Measurements from ENCODE around the gene EXOC4.

The EXOC4 gene

DNA sequence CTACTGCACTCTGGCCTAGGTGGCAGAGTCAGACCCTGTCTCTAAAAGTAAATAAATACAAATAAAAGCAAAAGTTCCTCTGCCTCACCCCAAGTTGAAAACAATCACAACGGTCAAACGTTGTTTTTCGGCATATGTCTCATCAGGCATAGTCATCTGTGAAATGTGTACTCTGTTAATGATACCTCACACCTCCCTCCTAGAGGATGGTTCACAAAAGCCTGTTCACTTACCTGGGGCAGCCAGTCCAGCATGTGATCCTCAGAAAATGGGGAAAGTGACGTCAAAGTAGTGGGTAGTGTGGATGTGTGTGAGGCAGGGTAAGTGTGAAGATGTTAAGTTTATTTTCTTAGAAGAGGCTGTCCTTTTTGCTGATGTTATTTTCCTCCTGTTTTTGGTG lies 620.3 kb downstream of the EXOC4 start:
- H3K36me3 ChIP-seq (ENCODE audit: control insufficient read depth in 2 of 2, insufficient read depth in 1 of 2, low read length in 2 of 2): no peaks in the 10 kb centered on the region
- CTCF ChIA-PET: interaction anchor here (0.8 kb wide), 1 partner anchor 57 kb away, joined by 4 read pairs; no protein-coding TSS in a partner anchor
- H3K4me1 ChIP-seq (ENCODE audit: control insufficient read depth, insufficient read depth, low read length): no peaks in the 10 kb centered on the region
- POLR2A ChIA-PET: no interaction called here
- TF ChIP-seq ZNF132 (tag by site-specific recombination; IDR thresholded peaks at IDR 0.05; ENCODE audit: borderline replicate concordance) (no peak), ZNF837 (tag by site-specific recombination; IDR thresholded peaks at IDR 0.05) (no peak), ZNF133 (tag by site-specific recombination; IDR thresholded peaks at IDR 0.05) (no peak)
- H3K27ac ChIP-seq (ENCODE audit: extremely low read depth, low read depth, low read length): no peak overlapping the region
- H3K9me3 ChIP-seq (ENCODE audit: control insufficient read depth, insufficient read depth, low read depth, low read length): no peaks in the 10 kb centered on the region
- no peak overlapping the region for H3K4me3 ChIP-seq (ENCODE audit: low read depth, low read length)

- TF ChIP-seq, protein P1, sequence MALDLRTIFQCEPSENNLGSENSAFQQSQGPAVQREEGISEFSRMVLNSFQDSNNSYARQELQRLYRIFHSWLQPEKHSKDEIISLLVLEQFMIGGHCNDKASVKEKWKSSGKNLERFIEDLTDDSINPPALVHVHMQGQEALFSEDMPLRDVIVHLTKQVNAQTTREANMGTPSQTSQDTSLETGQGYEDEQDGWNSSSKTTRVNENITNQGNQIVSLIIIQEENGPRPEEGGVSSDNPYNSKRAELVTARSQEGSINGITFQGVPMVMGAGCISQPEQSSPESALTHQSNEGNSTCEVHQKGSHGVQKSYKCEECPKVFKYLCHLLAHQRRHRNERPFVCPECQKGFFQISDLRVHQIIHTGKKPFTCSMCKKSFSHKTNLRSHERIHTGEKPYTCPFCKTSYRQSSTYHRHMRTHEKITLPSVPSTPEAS (tag by site-specific recombination; IDR thresholded peaks at IDR 0.05): no peak
- TF ChIP-seq SCRT2 (tag by site-specific recombination; IDR thresholded peaks at IDR 0.05) (no peak), ZNF280D (tag by site-specific recombination; IDR thresholded peaks at IDR 0.05) (no peak), ZNF664 (tag by site-specific recombination; IDR thresholded peaks at IDR 0.05) (no peak)
- TF ChIP-seq, protein P2, sequence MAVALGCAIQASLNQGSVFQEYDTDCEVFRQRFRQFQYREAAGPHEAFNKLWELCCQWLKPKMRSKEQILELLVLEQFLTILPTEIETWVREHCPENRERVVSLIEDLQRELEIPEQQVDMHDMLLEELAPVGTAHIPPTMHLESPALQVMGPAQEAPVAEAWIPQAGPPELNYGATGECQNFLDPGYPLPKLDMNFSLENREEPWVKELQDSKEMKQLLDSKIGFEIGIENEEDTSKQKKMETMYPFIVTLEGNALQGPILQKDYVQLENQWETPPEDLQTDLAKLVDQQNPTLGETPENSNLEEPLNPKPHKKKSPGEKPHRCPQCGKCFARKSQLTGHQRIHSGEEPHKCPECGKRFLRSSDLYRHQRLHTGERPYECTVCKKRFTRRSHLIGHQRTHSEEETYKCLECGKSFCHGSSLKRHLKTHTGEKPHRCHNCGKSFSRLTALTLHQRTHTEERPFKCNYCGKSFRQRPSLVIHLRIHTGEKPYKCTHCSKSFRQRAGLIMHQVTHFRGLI (tag by site-specific recombination; IDR thresholded peaks at IDR 0.05): no peak
- ChIA-PET CTCF (interaction anchor here (0.8 kb wide), 1 partner anchor 57 kb away, joined by 4 read pairs; no protein-coding TSS in a partner anchor), POLR2A (no interaction called here)
These were observed 620.8 kb downstream of the EXOC4 start for GRCh38 chr7:133873631-133874030.

GRCh38 chr7:133883591-133883990 lies 630.7 kb downstream of the EXOC4 start:
- no peaks in the 10 kb centered on the region for H3K9me3 ChIP-seq (ENCODE audit: control insufficient read depth, insufficient read depth, low read depth, low read length)
- H3K4me3 ChIP-seq (ENCODE audit: low read depth, low read length): no peak overlapping the region
- no peak overlapping the region for H3K27ac ChIP-seq (ENCODE audit: extremely low read depth, low read depth, low read length)
- peaks cover 10% of the 10 kb centered on the region for H3K4me1 ChIP-seq (ENCODE audit: control insufficient read depth, insufficient read depth, low read length)
- POLR2A ChIA-PET: no interaction called here
- CTCF ChIA-PET: interaction anchor here (0.6 to 1.4 kb wide), 3 partner anchors 13 to 1646 kb away, joined by 3 read pairs; no protein-coding TSS in a partner anchor
- H3K36me3 ChIP-seq (ENCODE audit: control insufficient read depth in 2 of 2, insufficient read depth in 1 of 2, low read length in 2 of 2): no peaks in the 10 kb centered on the region
- TF ChIP-seq, protein P3, sequence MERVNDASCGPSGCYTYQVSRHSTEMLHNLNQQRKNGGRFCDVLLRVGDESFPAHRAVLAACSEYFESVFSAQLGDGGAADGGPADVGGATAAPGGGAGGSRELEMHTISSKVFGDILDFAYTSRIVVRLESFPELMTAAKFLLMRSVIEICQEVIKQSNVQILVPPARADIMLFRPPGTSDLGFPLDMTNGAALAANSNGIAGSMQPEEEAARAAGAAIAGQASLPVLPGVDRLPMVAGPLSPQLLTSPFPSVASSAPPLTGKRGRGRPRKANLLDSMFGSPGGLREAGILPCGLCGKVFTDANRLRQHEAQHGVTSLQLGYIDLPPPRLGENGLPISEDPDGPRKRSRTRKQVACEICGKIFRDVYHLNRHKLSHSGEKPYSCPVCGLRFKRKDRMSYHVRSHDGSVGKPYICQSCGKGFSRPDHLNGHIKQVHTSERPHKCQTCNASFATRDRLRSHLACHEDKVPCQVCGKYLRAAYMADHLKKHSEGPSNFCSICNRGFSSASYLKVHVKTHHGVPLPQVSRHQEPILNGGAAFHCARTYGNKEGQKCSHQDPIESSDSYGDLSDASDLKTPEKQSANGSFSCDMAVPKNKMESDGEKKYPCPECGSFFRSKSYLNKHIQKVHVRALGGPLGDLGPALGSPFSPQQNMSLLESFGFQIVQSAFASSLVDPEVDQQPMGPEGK (tag by site-specific recombination; IDR thresholded peaks at IDR 0.05): no peak
- no peak for TF ChIP-seq TCF7L2 (IDR thresholded peaks at IDR 0.05; ENCODE audit: borderline replicate concordance, low read depth, low read length)
- TF ChIP-seq, protein P4, sequence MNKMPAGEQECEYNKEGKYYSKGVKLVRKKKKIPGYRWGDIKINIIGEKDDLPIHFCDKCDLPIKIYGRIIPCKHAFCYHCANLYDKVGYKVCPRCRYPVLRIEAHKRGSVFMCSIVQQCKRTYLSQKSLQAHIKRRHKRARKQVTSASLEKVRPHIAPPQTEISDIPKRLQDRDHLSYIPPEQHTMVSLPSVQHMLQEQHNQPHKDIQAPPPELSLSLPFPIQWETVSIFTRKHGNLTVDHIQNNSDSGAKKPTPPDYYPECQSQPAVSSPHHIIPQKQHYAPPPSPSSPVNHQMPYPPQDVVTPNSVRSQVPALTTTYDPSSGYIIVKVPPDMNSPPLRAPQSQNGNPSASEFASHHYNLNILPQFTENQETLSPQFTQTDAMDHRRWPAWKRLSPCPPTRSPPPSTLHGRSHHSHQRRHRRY (tag by site-specific recombination; IDR thresholded peaks at IDR 0.05): no peak
- no peak for TF ChIP-seq ZNF624 (tag by site-specific recombination; IDR thresholded peaks at IDR 0.05)

More at GRCh38 chr7:133873631-133874030, 620.8 kb downstream of the EXOC4 start:
- H3K4me3 ChIP-seq (ENCODE audit: low read depth, low read length): no peak overlapping the region
- H3K9me3 ChIP-seq (ENCODE audit: control insufficient read depth, insufficient read depth, low read depth, low read length): no peaks in the 10 kb centered on the region
- H3K4me1 ChIP-seq (ENCODE audit: control insufficient read depth, insufficient read depth, low read length): no peaks in the 10 kb centered on the region
- no peak overlapping the region for H3K27ac ChIP-seq (ENCODE audit: extremely low read depth, low read depth, low read length)
- H3K36me3 ChIP-seq (ENCODE audit: control insufficient read depth in 2 of 2, insufficient read depth in 1 of 2, low read length in 2 of 2): no peaks in the 10 kb centered on the region
